GM12878 (cell line): ENCODE data around the gene CPNE9. TPM values are rescaled to one million over a fixed set of nuclear protein-coding genes. Genes with fewer than 3 reads are reported as not detected.
A peak's percentile ranks its signal among the peaks of the same experiment; 100 is the strongest.

Experiments used
- ATAC-seq: fragments of 200-7000 bp; cut with Tn5 transposase; 3 replicates; pipeline ENCODE4 v1.9.1; 2020; ENCODE audit warnings: mild to moderate bottlenecking, moderate library complexity
- BruUV-seq: library from RNA; stranded (reverse); fragments of 400-500 nt; replicated peaks from 2 replicates; lab custom pipeline; 2021; lab: Mats Ljungman, UMichigan
- CTCF ChIA-PET: fragments of 300-600 bp; sonication (Branson Sonifier 250); formaldehyde crosslinking; extraction: SDS; loops from one replicate; lab custom pipeline; 2021; ENCODE audit warnings: inconsistent platforms; lab: Yijun Ruan, JAX
- POLR2A ChIA-PET: fragments of 350-600 bp; formaldehyde crosslinking; extraction: SDS; loops from one replicate; lab custom pipeline; 2021; ENCODE audit warnings: inconsistent platforms; lab: Charles Lee
- RAD21 ChIA-PET: fragments of 300-600 bp; sonication (Branson Sonifier 250); formaldehyde crosslinking; loops from one replicate; lab custom pipeline; 2023; ENCODE audit warnings: antibody characterized with exemption; ENCODE audit not compliant: unreplicated experiment; lab: Charles Lee
- SMC1A ChIA-PET: fragments of 300-600 bp; sonication (Branson Sonifier 250); formaldehyde crosslinking; loops from one replicate; lab custom pipeline; 2023; ENCODE audit not compliant: unreplicated experiment, uncharacterized antibody; lab: Charles Lee
- DNase-seq: peaks from one replicate; pipeline ENCODE4 v3.0.0-alpha.2; 2011; ENCODE audit warnings: low read depth, low spot score
- FAIRE-seq: peaks from 3 replicates; lab custom pipeline; 2011; peaks lifted over from hg19 to GRCh38; lab: Jason Lieb, UNC
- H2AFZ ChIP-seq: 2 replicates; pipeline ENCODE4 v1.6.0; 2011; ENCODE audit warnings: low read depth, low read length, control low read depth; ENCODE audit not compliant: control insufficient read depth
- H3K27ac ChIP-seq: 2 replicates; pipeline ENCODE4 v1.5.1; 2011; ENCODE audit warnings: control low read depth; ENCODE audit not compliant: control insufficient read depth, insufficient read depth
- H3K27me3 ChIP-seq, 2 experiments: replicated peaks in 1 of 2; 2 replicates each; pipeline versions ENCODE4 v1.6.0 to v1.6.1; 2011; ENCODE audit warnings: low read length in 1 of 2; ENCODE audit not compliant: control insufficient read depth in 2 of 2, insufficient read depth in 2 of 2
- H3K36me3 ChIP-seq, 2 experiments: 2 replicates each; pipeline ENCODE4 v1.5.1; 2011; ENCODE audit warnings: low read length in 1 of 2; ENCODE audit not compliant: control insufficient read depth in 2 of 2, insufficient read depth in 2 of 2
- H3K4me1 ChIP-seq: 2 replicates; pipeline ENCODE4 v1.6.1; 2011; ENCODE audit warnings: mild to moderate bottlenecking, low read length, moderate library complexity, mixed read lengths; ENCODE audit not compliant: control insufficient read depth, insufficient read depth
- H3K4me2 ChIP-seq: 2 replicates; pipeline ENCODE4 v1.6.0; 2011; ENCODE audit warnings: control low read depth; ENCODE audit not compliant: control insufficient read depth, insufficient read depth
- H3K4me3 ChIP-seq: fragments of 200-600 bp; sonication (generic); 2 replicates; pipeline ENCODE4 v1.5.1; 2016
- H3K79me2 ChIP-seq: 2 replicates; pipeline ENCODE4 v1.6.0; 2011; ENCODE audit warnings: low read length; ENCODE audit not compliant: control insufficient read depth, insufficient read depth
- H3K9ac ChIP-seq: 2 replicates; pipeline ENCODE4 v1.8.0; 2011; ENCODE audit warnings: low read length, control low read depth, mixed read lengths; ENCODE audit not compliant: control insufficient read depth, insufficient read depth
- H3K9me3 ChIP-seq: replicated peaks from 3 replicates; pipeline ENCODE4 v1.5.1; 2011; ENCODE audit warnings: mild to moderate bottlenecking, low read length; ENCODE audit not compliant: control insufficient read depth, insufficient read depth
- H4K20me1 ChIP-seq: 2 replicates; pipeline ENCODE4 v1.6.0; 2011; ENCODE audit not compliant: control insufficient read depth, insufficient read depth
- BHLHE40 ChIP-seq, 2 experiments: fragments of 450-650 bp in 1 of 2; IDR thresholded peaks; 2 replicates each; pipeline ENCODE4 v1.6.1; 2011 to 2017; ENCODE audit warnings: low read depth in 2 of 2, borderline replicate concordance in 1 of 2, improper control_type of control experiment in 1 of 2, low read length in 1 of 2, mild to moderate bottlenecking in 1 of 2
- CBX3 ChIP-seq: fragments of 200-600 bp; sonication (generic); IDR thresholded peaks from 2 replicates; pipeline ENCODE4 v1.6.1; 2016; ENCODE audit warnings: low read depth, borderline replicate concordance
- CHD2 ChIP-seq: IDR thresholded peaks from 2 replicates; pipeline ENCODE4 v1.6.1; 2011; ENCODE audit warnings: low read depth, low read length, improper control_type of control experiment, borderline replicate concordance
- CREM ChIP-seq: IDR thresholded peaks from 2 replicates; pipeline ENCODE4 v1.6.1; 2014; ENCODE audit warnings: antibody characterized with exemption, low read depth
- EED ChIP-seq: sonication (generic); IDR thresholded peaks from 2 replicates; pipeline ENCODE4 v1.6.1; 2016; ENCODE audit warnings: antibody characterized with exemption, low read depth
- NR2C1 ChIP-seq: fragments of 450-650 bp; IDR thresholded peaks from 2 replicates; pipeline ENCODE4 v1.6.1; 2017; ENCODE audit warnings: antibody characterized with exemption, mild to moderate bottlenecking, moderate library complexity
- POLR2A ChIP-seq: IDR thresholded peaks from 2 replicates; pipeline ENCODE4 v1.6.1; 2011; ENCODE audit warnings: low read depth, mild to moderate bottlenecking, low read length
- RAD21 ChIP-seq: IDR thresholded peaks from 2 replicates; pipeline ENCODE4 v1.6.1; 2011; ENCODE audit warnings: mild to moderate bottlenecking, low read depth, low read length, moderate library complexity; ENCODE audit not compliant: insufficient read depth
- RFX5 ChIP-seq: IDR thresholded peaks from 2 replicates; pipeline ENCODE4 v1.6.1; 2011; ENCODE audit warnings: low read depth, low read length, improper control_type of control experiment
- SMC3 ChIP-seq: IDR thresholded peaks from 2 replicates; pipeline ENCODE4 v1.6.1; 2011; ENCODE audit warnings: low read length, improper control_type of control experiment, borderline replicate concordance
- SREBF2 ChIP-seq: IDR thresholded peaks from 2 replicates; pipeline ENCODE4 v1.6.1; 2012; ENCODE audit warnings: mild to moderate bottlenecking, low read length
- ZBTB33 ChIP-seq: fragments of 450-650 bp; IDR thresholded peaks from 2 replicates; pipeline ENCODE4 v1.6.1; 2017; ENCODE audit warnings: mild to moderate bottlenecking
- WGBS: methylation state at CpG from one replicate; pipeline ENCODE4 v1.1.6; 2016; ENCODE audit warnings: low lambda C conversion rate; ENCODE audit not compliant: insufficient replicate concordance, insufficient coverage; ENCODE audit errors: missing lambda C conversion rate; 5-methylcytosine and 5-hydroxymethylcytosine counted together
- in situ Hi-C: fragments of 300-500 bp; cut with MboI; formaldehyde crosslinking; loops from 9 replicates; pipeline ENCODE4 v1.14.3; 2018; ENCODE audit warnings: mixed read lengths
- intact Hi-C: fragments of 100-400 bp; cut with micrococcal nuclease; formaldehyde crosslinking; loops from one replicate; pipeline ENCODE4 v1.14.2; 2022; ENCODE audit not compliant: unreplicated experiment
- polyA plus RNA-seq, 11 experiments: library from polyadenylated mRNA; depleted of rRNA in 4 of 11; unstranded in 6 of 11; stranded (reverse) in 5 of 11; fragments of >200 nt; fragmentation: Nextera tagmentation in 4 of 11; fragmentation: Illumina TruSeq in 1 of 11; extraction: Ambion mirVana in 4 of 11; extraction: Trizol in 1 of 11; gene quantifications; 1 replicate in 1 of 11; 2 replicates in 10 of 11; pipeline versions ENCODE4 v1.2.1 to v1.2.3, GENCODE V29; 2011 to 2016; ENCODE audit warnings: inconsistent platforms in 2 of 11, missing spikeins in 2 of 11, low read depth in 1 of 11
- total RNA-seq, 4 experiments: library from RNA; depleted of rRNA in 3 of 4; stranded (reverse); fragments of >200 nt in 3 of 4; fragmentation: Illumina TruSeq in 1 of 4; extraction: Trizol in 1 of 4; gene quantifications; 2 replicates each; pipeline versions ENCODE4 v1.2.1 to v1.2.3, GENCODE V29; 2013 to 2021

Gene CPNE9
- total and polyA plus RNA-seq, 10 of the 15 experiments (the other 5 are each of a cell fraction or from before 2014, with no cell fraction given): 0.02 to 0.12 (median 0.05) TPM; not detected in 7

- TF ChIP-seq NR2C1: no peak
These were observed 36.8 kb upstream of the CPNE9 start (continued) for GRCh38 chr3:9666704-9667445.

GRCh38 chr3:9669277-9669676 is 34.4 kb upstream of the CPNE9 start:
- no peaks in the 10 kb centered on the region for H3K79me2 ChIP-seq
- H3K9me3 ChIP-seq: no peaks in the 10 kb centered on the region
- intact Hi-C loops (no loop called here), in situ Hi-C loops (no loop called here)
- no peaks in the 10 kb centered on the region for H3K27me3 ChIP-seq
- ATAC-seq: no peak
- no peak overlapping the region for H3K4me3 ChIP-seq
- H2AFZ ChIP-seq: no peak overlapping the region
- 97% methylated on average over 4 of the region's 4 CpGs for WGBS
- SMC1A ChIA-PET: no interaction called here
- no peak overlapping the region for H3K9ac ChIP-seq
- peaks cover 26 to 45% of the 10 kb centered on the region in 2 experiments for H3K36me3 ChIP-seq
- POLR2A ChIA-PET: interaction anchor here (0.7 kb wide), 1 partner anchor 8 kb away, joined by 5 read pairs; no protein-coding TSS in a partner anchor
- no TSS peak for BruUV-seq
- DNase-seq: no peak
- CTCF ChIA-PET: no interaction called here
- no peak for FAIRE-seq
- peak; percentile 51; the same call in 1 of the 2 replicates for TF ChIP-seq POLR2A
- no peak for TF ChIP-seq CHD2
- no peaks in the 10 kb centered on the region for H3K4me1 ChIP-seq
- RAD21 ChIA-PET: no interaction called here
- no peak overlapping the region for H3K27ac ChIP-seq
- H3K4me2 ChIP-seq: no peak overlapping the region
- no peaks in the 10 kb centered on the region; the same call in 1 of the 2 replicates for H4K20me1 ChIP-seq

GRCh38 chr3:9669720-9670432 is 33.8 kb upstream of the CPNE9 start:
- Histone ChIP-seq H2AFZ (no peak overlapping the region), H3K79me2 (no peaks in the 10 kb centered on the region), H3K4me3 (no peak overlapping the region), H3K36me3 (peaks cover 26 to 48% of the 10 kb centered on the region in 2 experiments), H3K27ac (no peak overlapping the region), H3K9me3 (no peaks in the 10 kb centered on the region), H3K4me1 (no peaks in the 10 kb centered on the region), H3K27me3 (no peaks in the 10 kb centered on the region), H3K4me2 (no peak overlapping the region), H3K9ac (no peak overlapping the region), H4K20me1 (no peaks in the 10 kb centered on the region; the same call in 1 of the 2 replicates)
- ATAC-seq (no peak), FAIRE-seq (no peak), DNase-seq (no peak)
- WGBS: 83% methylated on average over 4 of the region's 4 CpGs
- BruUV-seq: no TSS peak
- SMC1A ChIA-PET: no interaction called here
- intact Hi-C loops: no loop called here
- in situ Hi-C loops: no loop called here
- POLR2A ChIA-PET: no interaction called here
- RAD21 ChIA-PET: no interaction called here
- CTCF ChIA-PET: interaction anchor here (0.9 kb wide), 1 partner anchor 167 kb away, joined by 4 read pairs; no protein-coding TSS in a partner anchor
- TF ChIP-seq ZBTB33 (no peak), CBX3 (no peak), SREBF2 (no peak), RAD21 (no peak), RFX5 (no peak), BHLHE40 (IDR thresholded peaks at IDR 0.05; ENCODE audit: borderline replicate concordance in 1 of 2, low read depth in 2 of 2, low read length in 1 of 2) (no peak), SMC3 (no peak), CREM (no peak), EED (no peak)
